ENCODE data around the gene GMPPB. TPM values are rescaled to one million over a fixed set of nuclear protein-coding genes. Genes with fewer than 3 reads are reported as not detected.

GMPPB gene
- total RNA-seq, 1 experiment from 2014 or later = 28.0 TPM

- TF ChIP-seq, protein P1, sequence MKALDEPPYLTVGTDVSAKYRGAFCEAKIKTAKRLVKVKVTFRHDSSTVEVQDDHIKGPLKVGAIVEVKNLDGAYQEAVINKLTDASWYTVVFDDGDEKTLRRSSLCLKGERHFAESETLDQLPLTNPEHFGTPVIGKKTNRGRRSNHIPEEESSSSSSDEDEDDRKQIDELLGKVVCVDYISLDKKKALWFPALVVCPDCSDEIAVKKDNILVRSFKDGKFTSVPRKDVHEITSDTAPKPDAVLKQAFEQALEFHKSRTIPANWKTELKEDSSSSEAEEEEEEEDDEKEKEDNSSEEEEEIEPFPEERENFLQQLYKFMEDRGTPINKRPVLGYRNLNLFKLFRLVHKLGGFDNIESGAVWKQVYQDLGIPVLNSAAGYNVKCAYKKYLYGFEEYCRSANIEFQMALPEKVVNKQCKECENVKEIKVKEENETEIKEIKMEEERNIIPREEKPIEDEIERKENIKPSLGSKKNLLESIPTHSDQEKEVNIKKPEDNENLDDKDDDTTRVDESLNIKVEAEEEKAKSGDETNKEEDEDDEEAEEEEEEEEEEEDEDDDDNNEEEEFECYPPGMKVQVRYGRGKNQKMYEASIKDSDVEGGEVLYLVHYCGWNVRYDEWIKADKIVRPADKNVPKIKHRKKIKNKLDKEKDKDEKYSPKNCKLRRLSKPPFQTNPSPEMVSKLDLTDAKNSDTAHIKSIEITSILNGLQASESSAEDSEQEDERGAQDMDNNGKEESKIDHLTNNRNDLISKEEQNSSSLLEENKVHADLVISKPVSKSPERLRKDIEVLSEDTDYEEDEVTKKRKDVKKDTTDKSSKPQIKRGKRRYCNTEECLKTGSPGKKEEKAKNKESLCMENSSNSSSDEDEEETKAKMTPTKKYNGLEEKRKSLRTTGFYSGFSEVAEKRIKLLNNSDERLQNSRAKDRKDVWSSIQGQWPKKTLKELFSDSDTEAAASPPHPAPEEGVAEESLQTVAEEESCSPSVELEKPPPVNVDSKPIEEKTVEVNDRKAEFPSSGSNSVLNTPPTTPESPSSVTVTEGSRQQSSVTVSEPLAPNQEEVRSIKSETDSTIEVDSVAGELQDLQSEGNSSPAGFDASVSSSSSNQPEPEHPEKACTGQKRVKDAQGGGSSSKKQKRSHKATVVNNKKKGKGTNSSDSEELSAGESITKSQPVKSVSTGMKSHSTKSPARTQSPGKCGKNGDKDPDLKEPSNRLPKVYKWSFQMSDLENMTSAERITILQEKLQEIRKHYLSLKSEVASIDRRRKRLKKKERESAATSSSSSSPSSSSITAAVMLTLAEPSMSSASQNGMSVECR (CRISPR knock-in tag; IDR thresholded peaks at IDR 0.05; ENCODE audit: borderline replicate concordance) = no peak
Observed at GRCh38 chr3:49754536-49754935, 30.8 kb upstream of the GMPPB start (continued).

DNA sequence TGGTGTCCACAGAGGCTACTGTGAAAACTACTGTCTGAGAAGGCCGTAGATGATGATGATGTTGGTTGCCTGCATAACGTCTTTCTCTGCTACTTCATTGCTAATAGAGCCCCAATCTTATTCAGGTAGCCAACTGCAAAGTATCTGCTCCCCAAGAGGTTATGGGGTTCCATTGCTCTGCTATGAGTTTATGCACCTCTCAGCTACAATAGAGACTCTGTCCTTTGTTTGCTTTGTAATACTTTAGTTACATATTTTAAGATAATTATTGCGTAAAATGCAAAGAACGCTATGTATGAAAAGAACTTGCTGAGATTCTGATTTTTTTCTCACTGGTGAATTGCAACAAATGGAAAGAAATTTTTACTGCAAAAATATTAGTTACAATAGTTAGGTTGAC lies 27.8 kb upstream of the GMPPB start:
- no peak overlapping the region for H3K27ac Mint-ChIP-seq

More for the DNA sequence above, 27.8 kb upstream of the GMPPB start:
- ATAC-seq (no peak), DNase-seq (ENCODE audit: low spot score) (no peak)
- Mint-ChIP-seq H3K36me3 (peaks cover 6% of the 10 kb centered on the region), H3K9me3 (no peaks in the 10 kb centered on the region), H3K4me1 (peaks cover 5% of the 10 kb centered on the region), H3K4me3 (no peak overlapping the region), H3K27me3 (ENCODE audit: low read depth) (no peaks in the 10 kb centered on the region)
- POLR2A ChIA-PET = no interaction called here
- no peak for TF ChIP-seq RORB (CRISPR knock-in tag; IDR thresholded peaks at IDR 0.05)
- TF ChIP-seq SP1 (CRISPR knock-in tag; conservative IDR thresholded peaks at IDR 0.05) = no peak
- no peak for TF ChIP-seq GTF2I (CRISPR knock-in tag; conservative IDR thresholded peaks at IDR 0.05)
- TF ChIP-seq SMAD4 (CRISPR knock-in tag; IDR thresholded peaks at IDR 0.05) = no peak
- TF ChIP-seq, protein P2, sequence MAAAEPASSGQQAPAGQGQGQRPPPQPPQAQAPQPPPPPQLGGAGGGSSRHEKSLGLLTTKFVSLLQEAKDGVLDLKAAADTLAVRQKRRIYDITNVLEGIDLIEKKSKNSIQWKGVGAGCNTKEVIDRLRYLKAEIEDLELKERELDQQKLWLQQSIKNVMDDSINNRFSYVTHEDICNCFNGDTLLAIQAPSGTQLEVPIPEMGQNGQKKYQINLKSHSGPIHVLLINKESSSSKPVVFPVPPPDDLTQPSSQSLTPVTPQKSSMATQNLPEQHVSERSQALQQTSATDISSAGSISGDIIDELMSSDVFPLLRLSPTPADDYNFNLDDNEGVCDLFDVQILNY (CRISPR knock-in tag; IDR thresholded peaks at IDR 0.05) = no peak
- no peak for TF ChIP-seq EMX1 (CRISPR knock-in tag; IDR thresholded peaks at IDR 0.05)
- no peak for TF ChIP-seq GABPB1 (CRISPR knock-in tag; IDR thresholded peaks at IDR 0.05)
- no peak for TF ChIP-seq ERG (CRISPR knock-in tag; IDR thresholded peaks at IDR 0.05)
- TF ChIP-seq, protein P1 (CRISPR knock-in tag; IDR thresholded peaks at IDR 0.05; ENCODE audit: borderline replicate concordance) = no peak
- TF ChIP-seq GRHL2 (CRISPR knock-in tag; IDR thresholded peaks at IDR 0.05; ENCODE audit: insufficient replicate concordance, severe bottlenecking) = no peak
- TF ChIP-seq, protein P3, sequence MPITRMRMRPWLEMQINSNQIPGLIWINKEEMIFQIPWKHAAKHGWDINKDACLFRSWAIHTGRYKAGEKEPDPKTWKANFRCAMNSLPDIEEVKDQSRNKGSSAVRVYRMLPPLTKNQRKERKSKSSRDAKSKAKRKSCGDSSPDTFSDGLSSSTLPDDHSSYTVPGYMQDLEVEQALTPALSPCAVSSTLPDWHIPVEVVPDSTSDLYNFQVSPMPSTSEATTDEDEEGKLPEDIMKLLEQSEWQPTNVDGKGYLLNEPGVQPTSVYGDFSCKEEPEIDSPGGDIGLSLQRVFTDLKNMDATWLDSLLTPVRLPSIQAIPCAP (CRISPR knock-in tag; IDR thresholded peaks at IDR 0.05) = no peak
- CTCF ChIA-PET = no interaction called here

All from WTC11 (cell line).